HG03108 (cell line): Measurements from ENCODE around the gene POLK.
"Not testable (repeated sequence)": the region's sequence is repeated elsewhere in the genome, so short reads cannot be mapped to it uniquely, and the experiment has no call there.

Source experiments
- ATAC-seq: cut with Tn5 transposase; IDR thresholded peaks from one replicate; pipeline ENCODE4 v1.9.1; 2021; ENCODE audit warnings: moderate library complexity; ENCODE audit not compliant: unreplicated experiment

POLK gene

GRCh38 chr5:75510417-75510835 lies 1.3 kb upstream of the POLK start:
- no peak for ATAC-seq

GRCh38 chr5:75510836-75511434 lies 756 bp upstream of the POLK start:
- ATAC-seq = peak; percentile 18

- ATAC-seq = no peak
These were observed 838 bp downstream of the POLK start for GRCh38 chr5:75512383-75513074.

GRCh38 chr5:75513841-75514240 lies 2.1 kb downstream of the POLK start:
- ATAC-seq = no peak

GRCh38 chr5:75514323-75514722 lies 2.6 kb downstream of the POLK start:
- no peak for ATAC-seq

- no peak for ATAC-seq
These were observed 8.1 kb downstream of the POLK start for GRCh38 chr5:75519761-75520160.

- ATAC-seq = no peak
These were observed 9.5 kb downstream of the POLK start for GRCh38 chr5:75521195-75521594.

GRCh38 chr5:75522025-75522424 lies 10.3 kb downstream of the POLK start:
- ATAC-seq = no peak

- ATAC-seq = no peak
These were observed 10.9 kb downstream of the POLK start for GRCh38 chr5:75522542-75522941.

GRCh38 chr5:75523275-75523674 lies 11.6 kb downstream of the POLK start:
- ATAC-seq = no peak

- peak; percentile 79 for ATAC-seq
These were observed 12.4 kb downstream of the POLK start for GRCh38 chr5:75524071-75524470.

GRCh38 chr5:75524591-75524990 lies 12.9 kb downstream of the POLK start:
- no peak for ATAC-seq

- ATAC-seq = no peak
These were observed 13.7 kb downstream of the POLK start for GRCh38 chr5:75525344-75525743.

GRCh38 chr5:75526070-75526469 lies 14.4 kb downstream of the POLK start:
- no peak for ATAC-seq

- ATAC-seq = no peak
These were observed 17.5 kb downstream of the POLK start for GRCh38 chr5:75529185-75529584.

- no peak for ATAC-seq
These were observed 20.5 kb downstream of the POLK start for GRCh38 chr5:75532190-75532589.

- not testable (repeated sequence) for ATAC-seq
These were observed 22.0 kb downstream of the POLK start for GRCh38 chr5:75533716-75534115.

- ATAC-seq = no peak
These were observed 23.0 kb downstream of the POLK start for GRCh38 chr5:75534734-75535133.

GRCh38 chr5:75536147-75536546 lies 24.5 kb downstream of the POLK start:
- ATAC-seq = no peak

GRCh38 chr5:75536694-75537360 lies 25.1 kb downstream of the POLK start:
- no peak for ATAC-seq

- no peak for ATAC-seq
These were observed 26.5 kb downstream of the POLK start for GRCh38 chr5:75538211-75538610.

- no peak for ATAC-seq
These were observed 33.4 kb downstream of the POLK start for GRCh38 chr5:75545131-75545530.
